ENCODE measurements around the gene SLC6A13.
"Not testable (repeated sequence)": the region's sequence is repeated elsewhere in the genome, so short reads cannot be mapped to it uniquely, and the experiment has no call there.

GRCh38 chr12:217029-217428 is 45.6 kb downstream of the SLC6A13 start:
- TF ChIP-seq CTCF, POLR2A (IDR thresholded peaks at IDR 0.05): not testable (repeated sequence)

All from uterus (tissue), 2 donors.